OCI-LY7 (cell line): Measurements from ENCODE around the gene STPG4.

ENCODE experiments used
- EZH2phosphoT487 ChIP-seq: fragments of 200-600 bp; sonication (generic); IDR thresholded peaks from 2 replicates; pipeline ENCODE4 v1.6.1; 2018; ENCODE audit warnings: low read depth, borderline replicate concordance, mild to moderate bottlenecking, mixed run types, antibody characterized with exemption, low read length, moderate library complexity, mixed read lengths
- TF ChIP-seq, protein P1 (sequence below): fragments of 200-600 bp; sonication (generic); conservative IDR thresholded peaks from 2 replicates; pipeline ENCODE4 v1.5.1; 2014; ENCODE audit warnings: mild to moderate bottlenecking, antibody characterized with exemption, low read length, moderate library complexity, mixed read lengths

DNA sequence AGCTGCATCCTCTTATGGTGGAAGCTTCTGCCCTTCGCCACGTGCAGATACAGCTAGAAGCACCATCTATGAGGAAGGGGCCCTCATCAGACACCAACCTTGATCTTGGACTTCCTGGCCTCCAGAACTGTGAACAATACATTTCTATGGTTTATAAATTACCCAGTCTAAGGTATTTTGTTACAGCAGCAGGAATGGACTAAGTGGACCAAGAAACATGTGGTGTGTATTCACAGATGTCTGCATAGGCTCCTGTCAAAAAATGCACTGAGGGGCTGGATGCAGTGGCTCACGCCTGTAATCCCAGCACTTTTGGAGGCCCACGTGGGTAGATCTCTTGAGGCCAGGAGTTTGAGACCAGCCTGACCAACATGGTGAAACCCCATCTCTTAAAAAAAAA lies 57.5 kb downstream of the STPG4 start:
- TF ChIP-seq, protein P1, sequence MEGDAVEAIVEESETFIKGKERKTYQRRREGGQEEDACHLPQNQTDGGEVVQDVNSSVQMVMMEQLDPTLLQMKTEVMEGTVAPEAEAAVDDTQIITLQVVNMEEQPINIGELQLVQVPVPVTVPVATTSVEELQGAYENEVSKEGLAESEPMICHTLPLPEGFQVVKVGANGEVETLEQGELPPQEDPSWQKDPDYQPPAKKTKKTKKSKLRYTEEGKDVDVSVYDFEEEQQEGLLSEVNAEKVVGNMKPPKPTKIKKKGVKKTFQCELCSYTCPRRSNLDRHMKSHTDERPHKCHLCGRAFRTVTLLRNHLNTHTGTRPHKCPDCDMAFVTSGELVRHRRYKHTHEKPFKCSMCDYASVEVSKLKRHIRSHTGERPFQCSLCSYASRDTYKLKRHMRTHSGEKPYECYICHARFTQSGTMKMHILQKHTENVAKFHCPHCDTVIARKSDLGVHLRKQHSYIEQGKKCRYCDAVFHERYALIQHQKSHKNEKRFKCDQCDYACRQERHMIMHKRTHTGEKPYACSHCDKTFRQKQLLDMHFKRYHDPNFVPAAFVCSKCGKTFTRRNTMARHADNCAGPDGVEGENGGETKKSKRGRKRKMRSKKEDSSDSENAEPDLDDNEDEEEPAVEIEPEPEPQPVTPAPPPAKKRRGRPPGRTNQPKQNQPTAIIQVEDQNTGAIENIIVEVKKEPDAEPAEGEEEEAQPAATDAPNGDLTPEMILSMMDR: no peak
- no peak for TF ChIP-seq EZH2phosphoT487
